B cell (primary cell): Measurements from ENCODE around the gene MACIR. TPM values are rescaled to one million over a fixed set of nuclear protein-coding genes. Genes with fewer than 3 reads are reported as not detected.

Experiments used
- ATAC-seq: fragments of 200-7000 bp; cut with Tn5 transposase; one replicate; pipeline ENCODE4 v1.10.0; 2021; ENCODE audit warnings: low read depth, mild to moderate bottlenecking, moderate number of reproducible peaks, moderate library complexity
- CTCF ChIA-PET: fragments of 350-600 bp; sonication (Branson Sonifier 250); formaldehyde crosslinking; loops from one replicate; lab custom pipeline; 2021; ENCODE audit warnings: antibody characterized with exemption, inconsistent platforms; lab: Charles Lee
- POLR2A ChIA-PET: fragments of 350-600 bp; sonication (Branson Sonifier 250); formaldehyde crosslinking; loops from one replicate; lab custom pipeline; 2021; ENCODE audit warnings: antibody characterized with exemption; lab: Charles Lee
- DNase-seq: peaks from one replicate; pipeline ENCODE4 v3.0.0; 2013
- H2AFZ ChIP-seq: 2 replicates; pipeline ENCODE4 v1.6.1; 2012; ENCODE audit warnings: mild to moderate bottlenecking, low read depth, low read length; ENCODE audit not compliant: insufficient read depth, poor library complexity, severe bottlenecking
- H3K27ac ChIP-seq, 2 donors: 1 replicate in 1 of 2; 2 replicates in 1 of 2; pipeline ENCODE4 v1.5.1; 2012 to 2013; ENCODE audit warnings: low read length in 2 of 2, mild to moderate bottlenecking in 2 of 2, moderate library complexity in 1 of 2
- H3K27me3 ChIP-seq, 4 experiments: fragments of 200-600 bp in 1 of 4; sonication (generic) in 1 of 4; replicated peaks in 1 of 4; 1 replicate in 2 of 4; 2 replicates in 2 of 4; pipeline versions ENCODE4 v1.6.1 to v1.7.0; 2013 to 2016; ENCODE audit warnings: low read length in 3 of 4, mild to moderate bottlenecking in 2 of 4, mixed read lengths in 1 of 4, moderate library complexity in 1 of 4; ENCODE audit not compliant: insufficient read depth in 4 of 4, control insufficient read depth in 3 of 4; ENCODE audit errors: control extremely low read depth in 1 of 4
- H3K36me3 ChIP-seq, 2 experiments: replicated peaks in 1 of 2; 1 replicate in 1 of 2; 2 replicates in 1 of 2; pipeline versions ENCODE4 v1.6.1 to v1.7.1; 2013; ENCODE audit warnings: low read length in 1 of 2; ENCODE audit not compliant: insufficient read depth in 2 of 2, control insufficient read depth in 1 of 2; ENCODE audit errors: control extremely low read depth in 1 of 2, extremely low read depth in 1 of 2
- H3K4me1 ChIP-seq, 2 donors: fragments of 200-600 bp in 1 of 2; sonication (generic) in 1 of 2; 1 replicate in 1 of 2; 2 replicates in 1 of 2; pipeline versions ENCODE4 v1.5.1 to v1.6.1; 2013 to 2017; ENCODE audit warnings: low read length in 2 of 2; ENCODE audit not compliant: control insufficient read depth in 2 of 2, insufficient read depth in 2 of 2
- H3K4me2 ChIP-seq: replicated peaks from 2 replicates; pipeline ENCODE3; 2012; ENCODE audit warnings: mild to moderate bottlenecking, low read depth, low read length; ENCODE audit not compliant: poor library complexity, severe bottlenecking
- H3K4me3 ChIP-seq, 5 experiments: fragments of 200-600 bp in 1 of 5; sonication (generic) in 1 of 5; 1 replicate in 3 of 5; 2 replicates in 2 of 5; pipeline versions ENCODE4 v1.5.1 to v1.7.0; 2011 to 2016; ENCODE audit warnings: low read length in 4 of 5, mild to moderate bottlenecking in 4 of 5, low read depth in 2 of 5, control low read depth in 1 of 5, moderate library complexity in 1 of 5; ENCODE audit not compliant: insufficient read depth in 1 of 5; ENCODE audit errors: control extremely low read depth in 1 of 5, extremely low read depth in 1 of 5
- H3K79me2 ChIP-seq: fragments of 200-600 bp; sonication (generic); one replicate; pipeline ENCODE4 v1.6.0; 2016; ENCODE audit warnings: low read length; ENCODE audit not compliant: control insufficient read depth, insufficient read depth
- H3K9ac ChIP-seq: fragments of 200-600 bp; sonication (generic); 2 replicates; pipeline ENCODE4 v1.6.1; 2017; ENCODE audit warnings: mild to moderate bottlenecking, low read length, moderate library complexity
- H3K9me3 ChIP-seq, 3 donors: one replicate each; pipeline versions ENCODE4 v1.6.1 to v1.7.1; 2013; ENCODE audit warnings: low read length in 2 of 3; ENCODE audit not compliant: control insufficient read depth in 2 of 3, insufficient read depth in 1 of 3; ENCODE audit errors: control extremely low read depth in 1 of 3
- H4K20me1 ChIP-seq: 2 replicates; pipeline ENCODE4 v1.6.0; 2012; ENCODE audit warnings: mild to moderate bottlenecking, low read length; ENCODE audit not compliant: insufficient read depth, control insufficient read depth, poor library complexity, severe bottlenecking
- H3K27ac Mint-ChIP-seq: one replicate; pipeline ENCODE4 v1.8.0; 2021; ENCODE audit warnings: mixed read lengths
- H3K27me3 Mint-ChIP-seq: one replicate; pipeline ENCODE4 v1.8.0; 2021; ENCODE audit warnings: mixed read lengths
- H3K4me1 Mint-ChIP-seq: one replicate; pipeline ENCODE4 v1.8.0; 2021; ENCODE audit warnings: mixed read lengths
- H3K4me3 Mint-ChIP-seq: one replicate; pipeline ENCODE4 v1.8.0; 2021; ENCODE audit warnings: mixed read lengths
- H3K9me3 Mint-ChIP-seq: one replicate; pipeline ENCODE4 v1.8.0; 2022; ENCODE audit warnings: mixed read lengths; ENCODE audit not compliant: insufficient read depth
- EZH2 ChIP-seq: IDR thresholded peaks from 2 replicates; pipeline ENCODE4 v1.6.1; 2012; ENCODE audit warnings: borderline replicate concordance, low read depth, mild to moderate bottlenecking, moderate library complexity, low read length; ENCODE audit not compliant: insufficient read depth, poor library complexity, severe bottlenecking
- WGBS: methylation state at CpG from one replicate; pipeline ENCODE4 v1.1.5; 2013; ENCODE audit warnings: missing lambda C conversion rate; ENCODE audit not compliant: insufficient coverage; 5-methylcytosine and 5-hydroxymethylcytosine counted together
- intact Hi-C: fragments of 100-400 bp; cut with micrococcal nuclease; formaldehyde crosslinking; loops from one replicate; pipeline ENCODE4 v1.10.0; 2022
- polyA plus RNA-seq: library from polyadenylated mRNA; depleted of rRNA; stranded (reverse); fragments of >200 nt; gene quantifications from 2 replicates; pipeline ENCODE4 v1.2.3, GENCODE V29; 2012
- total RNA-seq, 2 donors: library from RNA; stranded (reverse); fragments of 120-200 nt in 1 of 2; gene quantifications; 1 replicate in 1 of 2; 2 replicates in 1 of 2; pipeline versions ENCODE4 v1.2.3 to v1.2.4, GENCODE V29; 2013 to 2022
- TF ChIP-seq, protein P1 (sequence below): fragments of 200-600 bp; IDR thresholded peaks from one replicate; pipeline ENCODE4 v1.8.0; 2022; ENCODE audit warnings: antibody characterized with exemption, mild to moderate bottlenecking

Gene MACIR
- total and polyA plus RNA-seq, 2 donors (not counting 1 experiment from before 2014, with no cell fraction given), result 1.3 to 3.3 TPM

- POLR2A ChIA-PET, result interaction anchor here (0.6 kb wide), 1 partner anchor 42 kb away, joined by 6 read pairs; no protein-coding TSS in a partner anchor
- no peak overlapping the region for H3K27ac Mint-ChIP-seq
Observed at GRCh38 chr5:103216697-103217096, 41.9 kb upstream of the MACIR start.

GRCh38 chr5:103217101-103217500, 41.5 kb upstream of the MACIR start:
- Histone ChIP-seq H3K4me2 (no peak overlapping the region), H3K4me3 (no peak overlapping the region), H3K27ac (no peak overlapping the region), H3K9ac (no peak overlapping the region), H3K9me3 (no peaks in the 10 kb centered on the region), H3K36me3 (no peaks in the 10 kb centered on the region), H3K4me1 (peaks cover 2 to 3% of the 10 kb centered on the region in 2 donors), H4K20me1 (no peaks in the 10 kb centered on the region), H3K79me2 (no peaks in the 10 kb centered on the region), H3K27me3 (no peaks in the 10 kb centered on the region), H2AFZ (no peak overlapping the region)
- DNase-seq, result no peak
- Mint-ChIP-seq H3K27ac (no peak overlapping the region), H3K4me3 (no peak overlapping the region), H3K9me3 (no peaks in the 10 kb centered on the region), H3K4me1 (peaks cover 6% of the 10 kb centered on the region), H3K27me3 (no peaks in the 10 kb centered on the region)
- intact Hi-C loops, result no loop called here
- no peak for ATAC-seq
- POLR2A ChIA-PET, result interaction anchor here (0.6 kb wide), 1 partner anchor 41 kb away, joined by 6 read pairs; no protein-coding TSS in a partner anchor
- CTCF ChIA-PET, result interaction anchor here (0.8 kb wide), 1 partner anchor 77 kb away, joined by 3 read pairs; no protein-coding TSS in a partner anchor
- TF ChIP-seq, protein P1, sequence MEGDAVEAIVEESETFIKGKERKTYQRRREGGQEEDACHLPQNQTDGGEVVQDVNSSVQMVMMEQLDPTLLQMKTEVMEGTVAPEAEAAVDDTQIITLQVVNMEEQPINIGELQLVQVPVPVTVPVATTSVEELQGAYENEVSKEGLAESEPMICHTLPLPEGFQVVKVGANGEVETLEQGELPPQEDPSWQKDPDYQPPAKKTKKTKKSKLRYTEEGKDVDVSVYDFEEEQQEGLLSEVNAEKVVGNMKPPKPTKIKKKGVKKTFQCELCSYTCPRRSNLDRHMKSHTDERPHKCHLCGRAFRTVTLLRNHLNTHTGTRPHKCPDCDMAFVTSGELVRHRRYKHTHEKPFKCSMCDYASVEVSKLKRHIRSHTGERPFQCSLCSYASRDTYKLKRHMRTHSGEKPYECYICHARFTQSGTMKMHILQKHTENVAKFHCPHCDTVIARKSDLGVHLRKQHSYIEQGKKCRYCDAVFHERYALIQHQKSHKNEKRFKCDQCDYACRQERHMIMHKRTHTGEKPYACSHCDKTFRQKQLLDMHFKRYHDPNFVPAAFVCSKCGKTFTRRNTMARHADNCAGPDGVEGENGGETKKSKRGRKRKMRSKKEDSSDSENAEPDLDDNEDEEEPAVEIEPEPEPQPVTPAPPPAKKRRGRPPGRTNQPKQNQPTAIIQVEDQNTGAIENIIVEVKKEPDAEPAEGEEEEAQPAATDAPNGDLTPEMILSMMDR, result no peak
- no peak for TF ChIP-seq EZH2

More at GRCh38 chr5:103216697-103217096, 41.9 kb upstream of the MACIR start:
- Histone ChIP-seq H3K36me3 (no peaks in the 10 kb centered on the region), H3K27me3 (no peaks in the 10 kb centered on the region), H4K20me1 (no peaks in the 10 kb centered on the region), H3K4me2 (no peak overlapping the region), H3K4me1 (peaks cover 5 to 7% of the 10 kb centered on the region in 2 donors), H2AFZ (no peak overlapping the region), H3K4me3 (no peak overlapping the region), H3K9ac (no peak overlapping the region), H3K27ac (no peak overlapping the region), H3K9me3 (no peaks in the 10 kb centered on the region), H3K79me2 (no peaks in the 10 kb centered on the region)
- Mint-ChIP-seq H3K4me1 (peaks cover 9% of the 10 kb centered on the region), H3K27me3 (no peaks in the 10 kb centered on the region), H3K4me3 (no peak overlapping the region), H3K9me3 (no peaks in the 10 kb centered on the region)
- DNase-seq, result no peak
- no peak for ATAC-seq
- intact Hi-C loops, result no loop called here
- CTCF ChIA-PET, result interaction anchor here (0.8 kb wide), 1 partner anchor 77 kb away, joined by 3 read pairs; no protein-coding TSS in a partner anchor
- WGBS, result no CpG with 5 or more reads among the region's 2 CpGs
- TF ChIP-seq, protein P1, result no peak
- no peak for TF ChIP-seq EZH2
